ENCODE results near the gene TLR5.
"Not testable (repeated sequence)": the region's sequence is repeated elsewhere in the genome, so short reads cannot be mapped to it uniquely, and the experiment has no call there.

The TLR5 gene

DNA sequence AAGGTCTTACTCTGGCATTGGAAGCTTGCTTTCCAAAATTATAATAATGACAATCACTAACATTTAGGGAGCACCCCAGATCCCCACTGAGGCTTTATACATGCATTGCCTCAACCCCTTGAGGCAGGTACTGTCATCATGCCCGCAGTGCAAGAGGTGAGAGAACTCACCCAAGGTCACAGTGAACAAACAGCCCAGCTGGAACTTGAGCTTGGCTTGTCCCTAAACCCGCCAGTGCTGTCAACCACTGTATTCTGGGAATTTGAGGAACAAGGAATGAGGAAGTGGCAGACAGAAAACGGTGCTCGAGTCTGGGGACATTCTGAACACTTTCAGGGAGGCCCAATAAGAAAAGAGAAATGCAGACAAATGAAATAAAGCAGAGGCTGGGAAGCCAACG, 34.6 kb upstream of the TLR5 start:
- Histone ChIP-seq H3K9me3 (ENCODE audit: control insufficient read depth in 5 of 5, low read length in 5 of 5) (no peaks in the 10 kb centered on the region), H3K27me3 (ENCODE audit: control insufficient read depth in 5 of 5, insufficient read depth in 4 of 5, low read length in 5 of 5) (no peaks in the 10 kb centered on the region), H3K4me1 (ENCODE audit: control insufficient read depth in 5 of 5, insufficient read depth in 5 of 5, low read length in 5 of 5) (peaks cover 2 to 49% (median 36%) of the 10 kb centered on the region in 5 donors), H3K4me3 (ENCODE audit: low read depth in 1 of 5, low read length in 5 of 5) (no peak overlapping the region), H3K9ac (ENCODE audit: low read length in 5 of 5) (no peak overlapping the region), H3K27ac (ENCODE audit: low read depth, low read length) (peak overlapping the region; percentile 10), H3K36me3 (ENCODE audit: control insufficient read depth in 5 of 5, insufficient read depth in 5 of 5, low read length in 5 of 5) (no peaks in the 10 kb centered on the region)

DNA sequence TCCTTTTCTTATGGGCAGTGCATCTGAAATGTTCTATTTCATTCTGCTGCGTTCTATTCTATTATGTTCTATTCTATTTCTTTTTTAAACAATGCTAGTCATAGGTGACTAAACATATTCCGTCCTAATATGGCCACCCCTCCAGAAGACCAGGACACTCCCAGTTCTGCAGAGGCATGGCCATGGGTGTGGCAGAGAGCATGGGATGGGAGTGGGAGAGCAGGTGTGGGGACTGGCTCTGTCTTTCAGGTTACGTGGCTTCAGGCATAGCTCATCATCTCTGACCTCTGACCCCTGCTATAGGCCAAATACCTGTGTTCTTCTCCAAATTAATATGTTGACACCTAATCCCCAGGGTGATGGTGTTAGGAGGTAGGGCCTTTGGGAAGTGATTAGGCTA, 33.4 kb upstream of the TLR5 start:
- H3K36me3 ChIP-seq (ENCODE audit: control insufficient read depth in 5 of 5, insufficient read depth in 5 of 5, low read length in 5 of 5): no peaks in the 10 kb centered on the region
- no peaks in the 10 kb centered on the region for H3K27me3 ChIP-seq (ENCODE audit: control insufficient read depth in 5 of 5, insufficient read depth in 4 of 5, low read length in 5 of 5)
- H3K27ac ChIP-seq (ENCODE audit: low read depth, low read length): peak overlapping the region; percentile 10
- no peaks in the 10 kb centered on the region for H3K9me3 ChIP-seq (ENCODE audit: control insufficient read depth in 5 of 5, low read length in 5 of 5)
- no peak overlapping the region for H3K9ac ChIP-seq (ENCODE audit: low read length in 5 of 5)
- H3K4me1 ChIP-seq (ENCODE audit: control insufficient read depth in 5 of 5, insufficient read depth in 5 of 5, low read length in 5 of 5): peaks cover 2 to 49% (median 34%) of the 10 kb centered on the region in 5 donors
- peak overlapping the region in 1 of 5 donors; percentile 33 for H3K4me3 ChIP-seq (ENCODE audit: low read depth in 1 of 5, low read length in 5 of 5)

DNA sequence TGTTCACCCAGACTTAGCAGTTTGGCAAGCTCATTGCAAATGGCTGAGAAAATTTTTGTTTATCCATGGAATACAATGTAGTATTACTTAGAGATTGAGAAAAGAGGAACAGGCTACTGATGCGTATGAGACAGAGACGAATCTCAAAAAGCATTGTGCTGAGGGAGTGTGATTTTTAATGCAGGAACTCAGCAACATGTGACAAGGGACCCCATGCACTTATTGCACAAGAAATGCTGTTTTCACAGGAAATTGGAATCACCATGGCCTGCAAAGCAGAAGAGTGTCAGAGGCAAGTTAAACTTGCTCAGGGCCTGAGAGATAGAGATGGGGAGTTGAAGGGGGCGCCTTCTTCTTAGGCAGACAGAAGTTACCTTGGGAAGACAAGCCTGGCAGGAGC, 32.6 kb upstream of the TLR5 start:
- Histone ChIP-seq H3K9me3 (ENCODE audit: control insufficient read depth in 5 of 5, low read length in 5 of 5) (no peaks in the 10 kb centered on the region), H3K27ac (ENCODE audit: low read depth, low read length) (peak overlapping the region; percentile 28), H3K9ac (ENCODE audit: low read length in 5 of 5) (no peak overlapping the region), H3K4me3 (ENCODE audit: low read depth in 1 of 5, low read length in 5 of 5) (no peak overlapping the region), H3K27me3 (ENCODE audit: control insufficient read depth in 5 of 5, insufficient read depth in 4 of 5, low read length in 5 of 5) (no peaks in the 10 kb centered on the region), H3K36me3 (ENCODE audit: control insufficient read depth in 5 of 5, insufficient read depth in 5 of 5, low read length in 5 of 5) (no peaks in the 10 kb centered on the region), H3K4me1 (ENCODE audit: control insufficient read depth in 5 of 5, insufficient read depth in 5 of 5, low read length in 5 of 5) (peaks cover 2 to 42% (median 26%) of the 10 kb centered on the region in 5 donors)

DNA sequence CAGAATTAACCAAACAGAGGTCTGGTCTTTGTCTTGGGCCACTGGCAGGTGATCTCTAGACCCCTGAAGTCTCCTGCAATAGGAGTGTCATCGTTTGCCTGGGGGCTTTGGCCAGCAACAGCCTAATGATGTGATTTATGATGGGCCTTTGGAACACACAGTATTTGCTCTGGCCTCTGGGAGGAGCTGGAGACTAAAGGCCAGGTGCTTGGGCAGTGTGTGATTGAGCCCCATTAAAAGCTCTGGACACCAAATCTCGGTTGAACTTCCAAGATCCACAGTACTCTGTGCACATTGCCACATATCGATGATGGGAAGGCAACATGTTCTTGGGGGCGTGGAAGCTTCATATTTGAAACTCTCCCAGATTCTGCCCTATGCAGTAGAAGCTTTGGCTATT, 32.0 kb upstream of the TLR5 start:
- H3K4me3 ChIP-seq (ENCODE audit: low read depth in 1 of 5, low read length in 5 of 5): no peak overlapping the region

DNA sequence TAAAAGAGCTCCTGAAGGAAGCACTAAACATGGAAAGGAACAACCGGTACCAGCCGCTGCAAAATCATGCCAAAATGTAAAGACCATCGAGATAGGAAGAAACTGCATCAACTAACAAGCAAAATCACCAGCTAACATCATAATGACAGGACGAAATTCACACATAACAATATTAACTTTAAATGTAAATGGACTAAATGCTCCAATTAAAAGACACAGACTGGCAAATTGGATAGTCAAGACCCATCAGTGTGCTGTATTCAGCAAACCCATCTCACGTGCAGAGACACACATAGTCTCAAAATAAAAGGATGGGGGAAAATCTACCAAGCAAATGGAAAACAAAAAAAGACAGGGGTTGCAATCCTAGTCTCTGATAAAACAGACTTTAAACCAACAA, 26.4 kb upstream of the TLR5 start:
- H3K4me1 ChIP-seq (ENCODE audit: control insufficient read depth in 5 of 5, insufficient read depth in 5 of 5, low read length in 5 of 5); H3K36me3 ChIP-seq (ENCODE audit: control insufficient read depth in 5 of 5, insufficient read depth in 5 of 5, low read length in 5 of 5); H3K4me3 ChIP-seq (ENCODE audit: low read depth in 1 of 5, low read length in 5 of 5); H3K9ac ChIP-seq (ENCODE audit: low read length in 5 of 5); H3K27me3 ChIP-seq (ENCODE audit: control insufficient read depth in 5 of 5, insufficient read depth in 4 of 5, low read length in 5 of 5); H3K9me3 ChIP-seq (ENCODE audit: control insufficient read depth in 5 of 5, low read length in 5 of 5); H3K27ac ChIP-seq (ENCODE audit: low read depth, low read length): not testable (repeated sequence)

More for the DNA sequence above, 32.0 kb upstream of the TLR5 start:
- no peaks in the 10 kb centered on the region for H3K27me3 ChIP-seq (ENCODE audit: control insufficient read depth in 5 of 5, insufficient read depth in 4 of 5, low read length in 5 of 5)
- H3K27ac ChIP-seq (ENCODE audit: low read depth, low read length): peak overlapping the region; percentile 28
- H3K9ac ChIP-seq (ENCODE audit: low read length in 5 of 5): no peak overlapping the region
- no peaks in the 10 kb centered on the region for H3K36me3 ChIP-seq (ENCODE audit: control insufficient read depth in 5 of 5, insufficient read depth in 5 of 5, low read length in 5 of 5)
- H3K4me1 ChIP-seq (ENCODE audit: control insufficient read depth in 5 of 5, insufficient read depth in 5 of 5, low read length in 5 of 5): peaks cover 2 to 36% (median 20%) of the 10 kb centered on the region in 5 donors
- H3K9me3 ChIP-seq (ENCODE audit: control insufficient read depth in 5 of 5, low read length in 5 of 5): no peaks in the 10 kb centered on the region

DNA sequence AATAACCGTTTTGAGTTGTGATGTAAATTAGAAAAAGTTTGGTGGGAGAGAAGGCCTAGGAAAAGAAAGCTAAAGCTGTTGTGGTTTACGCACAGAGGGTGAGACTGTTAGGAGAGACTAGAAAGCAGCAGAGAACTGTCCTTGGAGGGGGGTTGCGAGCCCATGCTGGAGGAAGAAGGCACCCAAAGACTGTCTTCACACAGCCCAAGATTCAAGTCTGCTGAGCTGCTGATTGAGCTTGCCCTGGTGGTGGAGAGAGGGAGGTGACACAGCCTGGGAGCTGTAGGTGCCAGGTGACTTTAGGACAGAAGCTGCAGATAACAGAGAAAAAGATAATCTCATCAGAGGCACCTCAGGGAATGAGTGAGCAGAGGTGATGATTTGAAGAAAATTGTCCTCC, 18.3 kb upstream of the TLR5 start:
- Histone ChIP-seq H3K27ac (ENCODE audit: low read depth, low read length) (no peak overlapping the region), H3K4me1 (ENCODE audit: control insufficient read depth in 5 of 5, insufficient read depth in 5 of 5, low read length in 5 of 5) (peaks cover 0 to 4% (median 0%) of the 10 kb centered on the region in 5 donors), H3K4me3 (ENCODE audit: low read depth in 1 of 5, low read length in 5 of 5) (no peak overlapping the region), H3K9ac (ENCODE audit: low read length in 5 of 5) (no peak overlapping the region), H3K9me3 (ENCODE audit: control insufficient read depth in 5 of 5, low read length in 5 of 5) (no peaks in the 10 kb centered on the region), H3K36me3 (ENCODE audit: control insufficient read depth in 5 of 5, insufficient read depth in 5 of 5, low read length in 5 of 5) (no peaks in the 10 kb centered on the region), H3K27me3 (ENCODE audit: control insufficient read depth in 5 of 5, insufficient read depth in 4 of 5, low read length in 5 of 5) (no peaks in the 10 kb centered on the region)

DNA sequence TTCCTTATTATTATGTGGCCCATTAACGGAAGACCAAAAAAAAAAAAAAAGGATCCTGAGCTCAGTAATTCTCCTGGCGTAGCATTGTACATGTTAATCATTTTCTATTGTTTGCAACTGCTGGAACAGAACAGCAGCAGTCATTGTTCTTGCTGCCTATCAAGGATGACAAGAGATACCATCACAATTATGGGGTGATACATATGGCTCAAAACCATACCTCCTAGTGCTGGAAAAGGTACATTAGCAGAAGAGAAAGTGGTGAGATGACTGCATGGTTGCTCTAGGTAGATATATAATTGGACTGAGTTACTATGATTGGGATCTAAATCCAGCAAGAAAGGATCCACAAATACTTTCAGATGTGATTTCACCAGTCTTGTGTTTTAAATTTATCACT, 13.3 kb upstream of the TLR5 start:
- no peaks in the 10 kb centered on the region for H3K27me3 ChIP-seq (ENCODE audit: control insufficient read depth in 5 of 5, insufficient read depth in 4 of 5, low read length in 5 of 5)
- H3K4me3 ChIP-seq (ENCODE audit: low read depth in 1 of 5, low read length in 5 of 5): no peak overlapping the region
- H3K4me1 ChIP-seq (ENCODE audit: control insufficient read depth in 5 of 5, insufficient read depth in 5 of 5, low read length in 5 of 5): peaks cover 0 to 23% (median 0%) of the 10 kb centered on the region in 5 donors
- H3K27ac ChIP-seq (ENCODE audit: low read depth, low read length): no peak overlapping the region
- no peaks in the 10 kb centered on the region for H3K9me3 ChIP-seq (ENCODE audit: control insufficient read depth in 5 of 5, low read length in 5 of 5)
- no peak overlapping the region for H3K9ac ChIP-seq (ENCODE audit: low read length in 5 of 5)
- H3K36me3 ChIP-seq (ENCODE audit: control insufficient read depth in 5 of 5, insufficient read depth in 5 of 5, low read length in 5 of 5): no peaks in the 10 kb centered on the region

DNA sequence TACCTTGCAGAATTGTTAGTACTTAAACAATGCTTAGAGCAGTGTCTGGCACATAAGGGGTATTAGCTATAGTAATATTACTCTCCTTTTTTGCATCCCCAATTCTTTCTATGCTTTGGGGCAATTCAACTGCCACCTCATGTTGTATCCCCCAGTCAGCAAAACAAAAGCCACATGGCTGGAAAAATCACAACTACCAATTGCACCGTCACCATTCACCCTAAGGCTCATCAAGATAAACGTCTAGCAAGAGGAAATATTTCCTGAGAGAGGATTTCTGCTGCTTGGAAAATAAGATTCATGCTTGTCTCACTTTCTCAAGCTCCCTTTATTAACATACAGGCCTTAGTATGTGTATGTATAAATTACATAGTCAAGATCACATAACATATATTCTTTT, 12.1 kb upstream of the TLR5 start:
- Histone ChIP-seq H3K4me3 (ENCODE audit: low read depth in 1 of 5, low read length in 5 of 5) (no peak overlapping the region), H3K9ac (ENCODE audit: low read length in 5 of 5) (no peak overlapping the region), H3K4me1 (ENCODE audit: control insufficient read depth in 5 of 5, insufficient read depth in 5 of 5, low read length in 5 of 5) (peaks cover 0 to 23% (median 0%) of the 10 kb centered on the region in 5 donors), H3K36me3 (ENCODE audit: control insufficient read depth in 5 of 5, insufficient read depth in 5 of 5, low read length in 5 of 5) (no peaks in the 10 kb centered on the region), H3K27ac (ENCODE audit: low read depth, low read length) (no peak overlapping the region), H3K27me3 (ENCODE audit: control insufficient read depth in 5 of 5, insufficient read depth in 4 of 5, low read length in 5 of 5) (no peaks in the 10 kb centered on the region), H3K9me3 (ENCODE audit: control insufficient read depth in 5 of 5, low read length in 5 of 5) (no peaks in the 10 kb centered on the region)

DNA sequence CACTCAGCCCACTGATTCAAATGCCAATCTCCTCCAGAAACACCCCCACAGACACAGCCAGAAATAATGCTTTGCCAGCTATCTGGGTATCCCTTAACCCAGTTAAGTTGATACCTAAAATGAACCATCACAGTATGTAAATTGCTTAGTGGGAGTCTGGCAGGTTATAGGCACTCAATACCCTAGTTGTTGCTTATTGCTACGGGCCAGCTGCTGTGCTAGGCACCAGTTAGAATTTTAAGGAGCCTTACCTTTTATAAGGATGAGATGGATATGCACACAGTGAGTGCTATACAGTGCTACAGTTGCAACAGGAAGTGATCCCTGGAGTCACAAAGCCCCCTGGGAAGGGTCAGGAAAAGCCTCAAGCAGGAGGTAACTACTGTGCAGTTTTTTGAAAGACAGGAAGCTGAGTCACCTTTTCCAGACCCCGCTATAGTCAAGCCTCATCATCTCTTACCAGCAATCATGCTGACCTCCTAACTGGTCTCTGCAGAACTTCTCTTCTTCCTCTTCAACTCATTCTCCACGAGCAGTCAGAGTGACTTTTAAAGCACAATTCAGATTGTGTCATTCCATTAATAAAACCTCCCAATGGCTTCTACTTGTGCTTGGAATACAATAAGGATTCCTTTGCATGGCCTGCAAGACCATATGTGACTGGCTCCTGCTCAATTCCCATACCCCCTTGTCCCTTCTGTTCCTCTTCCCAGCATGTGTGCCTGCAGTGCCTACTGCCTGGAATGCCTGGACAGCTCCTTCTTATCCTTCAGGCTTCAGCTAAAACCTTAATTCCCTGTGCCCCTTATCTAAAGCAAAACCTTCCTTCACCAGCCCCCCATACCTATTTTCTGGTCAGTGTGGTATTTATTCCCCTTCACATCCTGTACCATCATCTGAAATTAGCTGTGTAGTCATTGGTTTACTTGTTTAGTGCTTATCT, 10.4 kb upstream of the TLR5 start:
- Histone ChIP-seq H3K4me1 (ENCODE audit: control insufficient read depth in 5 of 5, insufficient read depth in 5 of 5, low read length in 5 of 5) (peaks cover 0 to 23% (median 0%) of the 10 kb centered on the region in 5 donors), H3K4me3 (ENCODE audit: low read depth in 1 of 5, low read length in 5 of 5) (no peak overlapping the region), H3K9me3 (ENCODE audit: control insufficient read depth in 5 of 5, low read length in 5 of 5) (no peaks in the 10 kb centered on the region), H3K27ac (ENCODE audit: low read depth, low read length) (no peak overlapping the region), H3K36me3 (ENCODE audit: control insufficient read depth in 5 of 5, insufficient read depth in 5 of 5, low read length in 5 of 5) (no peaks in the 10 kb centered on the region), H3K27me3 (ENCODE audit: control insufficient read depth in 5 of 5, insufficient read depth in 4 of 5, low read length in 5 of 5) (no peaks in the 10 kb centered on the region), H3K9ac (ENCODE audit: low read length in 5 of 5) (no peak overlapping the region)

DNA sequence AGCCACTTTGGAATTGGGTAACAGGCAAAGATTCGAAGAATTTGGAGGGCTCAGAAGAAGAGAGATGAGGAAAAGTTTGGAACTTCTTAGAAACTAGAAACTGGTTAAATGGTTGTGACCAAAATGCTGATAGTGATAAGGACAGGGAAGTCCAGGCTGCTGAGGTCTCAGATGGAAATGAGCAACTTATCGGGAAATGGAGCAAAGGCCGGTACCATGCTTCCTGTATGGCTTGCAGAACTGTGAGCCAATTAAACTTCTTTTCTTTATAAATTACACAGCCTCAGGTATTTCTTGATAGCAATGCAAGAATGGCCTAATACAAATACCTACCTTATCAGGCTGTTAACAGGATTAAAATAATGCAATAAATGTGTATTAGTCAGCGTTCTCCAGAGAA, 9.4 kb upstream of the TLR5 start:
- Histone ChIP-seq H3K4me1 (ENCODE audit: control insufficient read depth in 5 of 5, insufficient read depth in 5 of 5, low read length in 5 of 5) (peaks cover 0 to 23% (median 0%) of the 10 kb centered on the region in 5 donors), H3K27ac (ENCODE audit: low read depth, low read length) (no peak overlapping the region), H3K36me3 (ENCODE audit: control insufficient read depth in 5 of 5, insufficient read depth in 5 of 5, low read length in 5 of 5) (no peaks in the 10 kb centered on the region), H3K4me3 (ENCODE audit: low read depth in 1 of 5, low read length in 5 of 5) (no peak overlapping the region), H3K9ac (ENCODE audit: low read length in 5 of 5) (no peak overlapping the region), H3K27me3 (ENCODE audit: control insufficient read depth in 5 of 5, insufficient read depth in 4 of 5, low read length in 5 of 5) (no peaks in the 10 kb centered on the region), H3K9me3 (ENCODE audit: control insufficient read depth in 5 of 5, low read length in 5 of 5) (peaks cover 0 to 7% (median 5%) of the 10 kb centered on the region in 5 donors)
